PC-9 (cell line): ENCODE data around the gene ATP8B1.

Experiments
- EZH2 ChIP-seq: fragments of 200-600 bp; sonication (generic); IDR thresholded peaks from 2 replicates; pipeline ENCODE4 v1.8.0; 2017; ENCODE audit warnings: antibody characterized with exemption, low read depth
- TF ChIP-seq, protein P1 (sequence below): fragments of 200-600 bp; sonication (generic); conservative IDR thresholded peaks from 2 replicates; pipeline ENCODE4 v1.6.1; 2017; ENCODE audit warnings: mixed run types, antibody characterized with exemption, mild to moderate bottlenecking, moderate library complexity

DNA sequence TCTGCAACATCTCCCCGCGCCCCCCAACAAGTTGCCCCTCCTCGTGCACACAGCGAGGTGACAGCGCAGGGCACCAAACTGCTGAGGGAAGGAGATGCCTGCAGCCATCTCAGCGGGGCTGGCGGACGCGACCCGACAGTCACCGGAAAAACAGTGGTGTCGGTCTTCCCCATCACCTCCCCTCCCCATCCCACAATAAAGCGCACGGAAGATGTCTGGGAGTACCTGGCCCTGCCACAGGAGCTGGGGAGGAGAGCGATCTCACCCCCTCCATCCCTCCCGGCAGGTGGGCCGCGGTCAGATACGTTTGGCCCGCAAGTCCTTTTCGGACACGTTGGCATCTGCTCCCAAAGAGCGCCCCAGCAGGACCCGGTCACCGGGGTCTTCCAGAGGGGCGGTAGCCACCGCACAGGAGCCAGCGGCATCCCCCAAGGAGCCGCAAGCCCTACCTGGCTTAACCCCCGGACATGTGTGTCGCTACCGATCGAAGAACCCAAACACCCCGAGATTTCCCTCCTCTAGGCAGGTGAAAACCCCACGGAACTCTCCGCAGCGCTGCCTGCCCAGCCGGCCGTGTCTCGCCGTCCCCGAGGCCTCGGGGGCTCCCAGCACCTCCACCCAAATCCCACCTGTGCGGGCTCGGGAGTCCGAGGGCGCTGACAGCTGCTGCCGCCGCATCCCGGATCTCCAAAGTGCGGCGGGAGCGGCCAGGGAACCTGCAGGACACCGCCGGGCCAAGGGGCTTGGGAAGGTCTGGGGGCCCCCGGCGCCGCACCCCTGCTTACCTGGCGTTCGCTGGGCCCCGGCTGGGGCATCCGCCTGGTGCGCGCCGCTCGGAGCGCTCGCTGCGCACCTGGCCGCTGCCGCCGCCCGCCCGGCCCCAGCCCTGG is 657 bp downstream of the ATP8B1 start:
- TF ChIP-seq, protein P1, sequence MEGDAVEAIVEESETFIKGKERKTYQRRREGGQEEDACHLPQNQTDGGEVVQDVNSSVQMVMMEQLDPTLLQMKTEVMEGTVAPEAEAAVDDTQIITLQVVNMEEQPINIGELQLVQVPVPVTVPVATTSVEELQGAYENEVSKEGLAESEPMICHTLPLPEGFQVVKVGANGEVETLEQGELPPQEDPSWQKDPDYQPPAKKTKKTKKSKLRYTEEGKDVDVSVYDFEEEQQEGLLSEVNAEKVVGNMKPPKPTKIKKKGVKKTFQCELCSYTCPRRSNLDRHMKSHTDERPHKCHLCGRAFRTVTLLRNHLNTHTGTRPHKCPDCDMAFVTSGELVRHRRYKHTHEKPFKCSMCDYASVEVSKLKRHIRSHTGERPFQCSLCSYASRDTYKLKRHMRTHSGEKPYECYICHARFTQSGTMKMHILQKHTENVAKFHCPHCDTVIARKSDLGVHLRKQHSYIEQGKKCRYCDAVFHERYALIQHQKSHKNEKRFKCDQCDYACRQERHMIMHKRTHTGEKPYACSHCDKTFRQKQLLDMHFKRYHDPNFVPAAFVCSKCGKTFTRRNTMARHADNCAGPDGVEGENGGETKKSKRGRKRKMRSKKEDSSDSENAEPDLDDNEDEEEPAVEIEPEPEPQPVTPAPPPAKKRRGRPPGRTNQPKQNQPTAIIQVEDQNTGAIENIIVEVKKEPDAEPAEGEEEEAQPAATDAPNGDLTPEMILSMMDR = no peak
- TF ChIP-seq EZH2 = no peak
